ENCODE results near the gene HSPH1.
A peak's percentile ranks its signal among the peaks of the same experiment; 100 is the strongest.

GRCh38 chr13:31199849-31200636 is 38.3 kb upstream of the HSPH1 start, which contains the start of gene B3GLCT:
- no peak for TF ChIP-seq EZH2 (IDR thresholded peaks at IDR 0.05; ENCODE audit: borderline replicate concordance, low read depth, low read length, poor library complexity, severe bottlenecking)
- TF ChIP-seq CTCF (conservative IDR thresholded peaks at IDR 0.05; ENCODE audit: low read depth, low read length), result peak; percentile 58
